Ammon's horn (tissue), 1 donor: ENCODE results near the gene CASKIN1.

Experiments
- DNase-seq: peaks from one replicate; pipeline ENCODE4 v3.0.0-alpha.2; 2016; ENCODE audit warnings: low spot score

Gene CASKIN1

DNA sequence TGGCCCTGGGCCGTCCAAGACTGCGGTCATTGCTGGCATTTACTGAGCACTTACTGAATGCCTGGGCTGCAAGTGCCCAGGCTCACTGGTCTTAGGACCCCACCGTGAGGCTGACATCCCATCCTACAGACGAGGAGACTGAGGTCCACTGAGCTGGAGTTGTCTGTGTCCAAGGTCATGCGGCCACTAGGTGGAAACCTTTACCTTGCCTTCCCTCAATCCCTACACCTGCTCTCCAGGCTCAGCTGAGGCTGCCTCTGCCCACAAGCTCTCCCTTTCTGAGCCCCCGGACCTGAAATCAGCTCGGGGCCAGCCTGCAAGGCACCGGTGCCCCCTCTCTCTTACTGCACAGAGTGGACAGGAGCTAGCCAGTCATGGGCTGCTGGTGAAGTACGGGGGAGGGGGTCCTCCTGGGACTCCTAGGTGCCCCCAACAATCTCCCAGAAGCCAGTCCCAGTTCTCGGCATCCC is 1.5 kb downstream of the CASKIN1 start:
- no peak for DNase-seq

DNA sequence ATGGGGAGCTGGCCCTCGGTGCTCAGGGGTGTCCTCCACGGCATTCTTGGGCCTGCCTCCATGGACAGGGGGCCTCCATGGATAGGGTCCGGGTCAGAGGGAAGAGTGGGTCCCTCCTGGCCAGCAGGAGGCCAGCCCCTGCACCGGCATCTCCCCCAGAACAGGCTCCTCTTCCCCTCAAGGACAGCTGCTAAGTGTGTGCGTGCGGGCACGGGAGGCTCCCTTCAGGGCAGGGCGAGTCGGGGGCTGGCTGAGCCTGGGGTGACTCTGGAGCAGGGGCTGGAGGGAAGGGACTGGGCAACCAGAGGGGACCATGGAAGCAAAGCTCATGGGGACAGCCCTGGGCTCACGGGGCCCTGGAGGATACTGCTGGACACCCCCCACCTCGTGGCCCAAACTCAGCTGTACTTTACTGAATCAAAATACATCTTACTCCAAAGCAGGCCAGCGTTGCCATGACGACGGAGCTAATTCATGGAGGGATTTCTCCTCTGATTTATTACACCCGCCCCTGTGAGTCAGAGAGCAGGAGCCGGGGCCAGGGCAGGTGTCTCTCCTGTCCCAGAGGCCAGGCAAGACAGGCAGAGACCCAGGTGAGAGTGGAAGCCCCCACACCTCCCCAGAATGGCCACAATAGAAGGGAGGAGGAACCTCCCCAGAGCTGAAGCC is 2.1 kb downstream of the CASKIN1 start:
- no peak for DNase-seq

DNA sequence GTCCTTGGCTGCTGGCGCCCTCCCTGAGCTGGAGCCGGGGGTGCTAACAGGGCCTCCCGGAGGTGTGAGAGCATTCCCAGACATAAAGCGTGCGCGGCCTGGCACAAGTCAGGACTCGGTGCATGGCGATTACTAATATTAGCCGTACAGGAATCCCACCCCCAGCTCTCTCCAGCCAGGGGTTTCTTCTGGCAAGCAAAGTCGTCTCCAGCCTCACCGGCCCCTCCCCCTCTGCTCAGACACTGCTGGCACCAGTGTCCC is 5.0 kb downstream of the CASKIN1 start:
- DNase-seq: no peak

DNA sequence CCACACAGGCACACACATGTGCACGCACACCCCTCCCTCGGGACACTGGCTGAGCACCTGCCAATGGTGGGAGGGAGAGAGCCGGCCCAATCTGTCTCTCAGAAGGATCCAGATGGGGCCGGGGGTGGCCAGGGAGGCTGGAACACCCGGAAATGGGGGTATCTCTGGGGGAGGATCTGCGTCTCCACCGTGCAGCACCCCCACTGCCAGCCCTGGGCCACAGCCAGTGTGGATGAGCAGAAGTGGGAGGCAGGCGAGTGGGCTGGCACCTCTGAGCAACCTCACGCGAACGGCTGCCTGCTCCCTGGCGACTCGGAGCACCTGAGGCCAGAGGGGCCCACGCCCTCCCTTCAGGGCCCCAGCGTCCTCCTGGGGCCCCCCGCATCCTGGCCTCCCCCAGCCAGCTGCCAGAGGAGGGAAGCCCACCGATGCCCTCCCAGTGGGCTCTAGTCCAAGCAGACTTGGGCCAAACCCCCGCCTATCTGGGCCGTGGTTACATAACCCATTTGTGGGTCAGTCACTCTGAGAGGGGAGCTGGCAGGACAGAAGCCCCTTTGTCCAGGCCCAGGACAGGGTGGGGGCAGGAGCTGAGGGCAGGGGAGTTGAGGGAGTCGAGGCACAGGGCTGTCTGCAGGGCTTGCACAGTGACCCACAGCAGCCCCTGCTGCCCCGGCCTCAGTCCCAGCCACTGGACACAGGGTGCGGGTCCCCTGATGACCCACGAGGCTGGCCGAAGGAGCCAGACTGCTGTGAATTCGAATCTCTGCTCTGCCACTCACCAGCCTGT is 5.6 kb downstream of the CASKIN1 start:
- peak; percentile 75 for DNase-seq

DNA sequence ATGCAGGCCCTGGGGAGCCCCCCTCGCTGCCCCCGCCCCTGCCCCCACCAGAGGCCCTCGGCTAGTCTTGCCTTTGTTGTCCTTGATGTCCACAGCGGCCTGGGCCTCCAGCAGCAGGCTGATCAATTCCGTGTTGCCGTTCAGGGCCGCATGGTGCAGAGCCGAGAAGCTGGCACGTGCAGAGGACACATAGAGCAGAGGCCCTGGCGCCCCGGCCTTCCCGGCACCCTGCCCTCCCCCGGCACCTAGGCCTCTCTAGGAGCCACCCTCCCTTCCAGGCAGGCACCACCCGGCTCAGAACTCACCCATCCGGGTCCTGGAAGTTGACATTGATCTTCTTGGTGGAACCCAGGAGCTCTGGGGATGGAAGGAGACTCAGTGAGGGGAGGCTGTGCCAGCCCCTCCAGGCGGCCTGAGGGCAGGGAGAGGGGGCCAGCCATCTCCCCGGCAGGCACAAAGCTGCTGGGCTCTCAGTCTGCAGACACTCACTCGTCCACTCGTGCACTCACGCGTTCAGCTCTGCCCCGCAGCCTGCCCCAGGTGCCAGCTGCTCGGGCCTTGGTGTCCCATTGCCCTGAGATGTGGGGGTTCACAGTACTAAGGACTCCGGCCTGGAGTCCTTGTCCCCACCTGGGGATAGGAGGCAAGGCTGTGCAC is 6.3 kb downstream of the CASKIN1 start:
- DNase-seq: no peak

DNA sequence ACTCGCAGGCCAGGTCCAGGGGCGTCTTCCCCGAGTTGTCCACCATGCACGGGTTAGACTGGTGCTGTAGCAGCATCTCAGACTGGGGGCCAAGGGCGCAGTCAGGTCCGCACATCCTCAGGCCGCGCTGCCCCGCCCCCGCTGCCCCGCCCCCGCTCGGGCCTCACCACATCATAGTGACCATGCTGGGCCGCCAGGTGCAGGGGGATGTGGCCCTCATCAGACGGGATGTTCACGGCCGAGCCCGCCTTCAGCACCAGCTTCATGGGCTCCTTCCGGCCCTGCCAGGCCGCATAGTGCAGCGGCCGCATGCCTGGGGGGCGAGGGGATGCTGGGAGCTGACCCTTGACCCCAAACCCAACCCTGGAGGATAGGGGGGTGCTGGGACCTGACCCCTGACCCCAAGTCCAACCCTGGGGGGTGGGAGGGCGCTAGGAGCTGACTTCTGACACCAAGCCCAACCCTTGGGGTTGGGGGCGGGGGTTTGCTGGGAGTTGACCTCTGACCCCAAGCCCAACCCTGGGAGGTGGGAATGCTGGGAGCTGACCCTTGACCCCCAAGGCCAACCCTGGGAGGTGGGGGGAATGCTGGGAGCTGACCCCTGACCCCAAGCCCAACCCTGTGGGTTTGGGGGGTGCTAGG is 7.0 kb downstream of the CASKIN1 start:
- no peak for DNase-seq

DNA sequence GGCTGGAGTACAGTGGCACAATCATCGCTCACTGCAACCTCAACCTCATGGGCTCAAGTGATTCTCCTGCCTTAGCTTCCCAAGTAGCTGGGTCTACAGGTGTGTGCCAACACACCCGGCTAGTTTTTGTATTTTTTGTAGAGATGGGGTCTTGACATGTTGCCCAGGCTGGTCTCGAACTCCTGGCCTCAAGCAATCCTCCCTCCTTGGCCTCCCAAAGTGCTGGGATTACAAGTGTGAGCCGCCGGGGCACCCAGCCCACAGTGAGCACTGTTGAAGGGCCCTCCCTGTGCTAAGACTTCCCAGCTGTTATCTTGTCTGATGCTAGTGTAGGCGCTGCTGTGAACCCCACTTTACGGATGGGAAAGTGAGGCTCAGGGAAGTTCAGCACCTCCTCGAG is 8.0 kb downstream of the CASKIN1 start:
- DNase-seq: no peak

DNA sequence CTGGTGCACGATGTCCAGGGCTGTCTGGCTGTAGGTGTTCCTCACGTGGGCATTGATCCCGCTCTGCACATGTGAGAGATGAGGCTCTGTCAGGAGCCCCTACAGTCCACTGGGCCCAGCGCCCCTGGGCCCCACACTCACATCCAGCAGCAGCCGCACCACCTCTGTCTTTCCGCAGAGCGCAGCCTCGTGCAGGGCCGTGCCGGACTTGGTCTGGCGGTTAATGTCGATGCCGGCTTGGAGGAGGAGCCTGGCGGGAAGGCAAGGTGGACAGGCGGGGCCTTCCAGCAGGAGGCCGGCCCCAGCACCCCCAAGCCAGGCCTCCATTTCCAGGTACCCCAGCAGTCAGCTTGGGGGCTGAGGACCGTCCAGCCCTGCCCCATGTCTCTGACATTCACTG is 9.2 kb downstream of the CASKIN1 start:
- DNase-seq: no peak

DNA sequence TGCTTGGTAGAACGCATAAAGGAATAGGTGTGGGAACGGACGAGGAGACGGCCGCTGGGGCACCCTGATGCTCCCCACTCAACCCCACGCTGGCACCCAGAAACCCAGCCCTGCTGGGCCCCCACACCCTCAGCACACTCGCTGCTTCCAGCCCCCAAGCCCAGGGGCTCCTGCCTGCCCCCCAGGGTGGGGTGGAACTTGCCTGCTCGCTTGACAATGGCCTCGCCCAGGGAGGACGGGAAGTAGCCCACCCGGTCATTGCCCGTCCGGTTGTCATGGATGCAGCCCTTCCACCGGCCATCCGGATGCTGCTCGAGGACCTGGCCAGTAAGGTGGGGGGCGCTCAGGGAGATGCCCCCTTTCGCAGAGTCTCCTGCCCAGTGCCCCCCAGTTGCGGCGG is 9.9 kb downstream of the CASKIN1 start:
- DNase-seq: no peak

DNA sequence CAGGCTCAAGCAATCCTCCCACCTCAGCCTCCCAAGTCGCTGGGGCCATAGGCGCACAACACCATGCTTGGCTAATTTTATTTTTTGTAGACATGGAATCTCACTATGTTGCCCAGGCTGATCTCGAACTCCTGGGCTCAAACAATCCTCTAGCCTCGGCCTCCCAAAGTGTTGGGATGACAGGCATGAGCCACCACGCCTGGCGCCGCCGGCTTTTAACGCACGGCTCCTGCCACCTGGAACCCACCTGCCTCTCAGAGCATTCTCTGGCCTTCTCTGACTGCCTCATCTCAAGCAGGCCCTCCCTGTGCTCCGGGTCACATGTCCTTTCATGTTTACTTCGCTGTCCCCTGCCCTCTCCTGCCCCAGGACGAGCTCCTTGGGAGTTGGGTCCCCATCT is 10.3 kb downstream of the CASKIN1 start:
- DNase-seq: no peak

DNA sequence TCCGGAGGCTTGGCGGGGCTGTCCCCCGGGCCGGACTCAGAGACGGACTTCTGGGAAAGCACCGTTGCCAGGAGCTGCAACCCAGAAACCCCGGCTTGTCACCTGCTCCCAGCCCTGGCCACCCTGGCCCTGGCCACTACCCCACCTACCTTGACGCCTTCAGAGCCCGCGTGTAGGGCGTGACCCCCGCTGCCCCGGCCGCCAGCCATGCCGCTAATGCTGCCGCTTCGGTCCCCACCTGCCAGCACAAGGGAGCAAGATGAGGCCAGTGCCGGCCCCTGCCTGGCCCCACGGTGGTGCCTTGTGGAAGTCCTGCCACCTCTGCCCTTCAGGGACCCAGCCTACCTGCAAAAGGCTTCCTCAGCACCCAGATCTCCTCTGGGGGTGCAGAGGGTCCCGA is 11.4 kb downstream of the CASKIN1 start:
- no peak for DNase-seq

DNA sequence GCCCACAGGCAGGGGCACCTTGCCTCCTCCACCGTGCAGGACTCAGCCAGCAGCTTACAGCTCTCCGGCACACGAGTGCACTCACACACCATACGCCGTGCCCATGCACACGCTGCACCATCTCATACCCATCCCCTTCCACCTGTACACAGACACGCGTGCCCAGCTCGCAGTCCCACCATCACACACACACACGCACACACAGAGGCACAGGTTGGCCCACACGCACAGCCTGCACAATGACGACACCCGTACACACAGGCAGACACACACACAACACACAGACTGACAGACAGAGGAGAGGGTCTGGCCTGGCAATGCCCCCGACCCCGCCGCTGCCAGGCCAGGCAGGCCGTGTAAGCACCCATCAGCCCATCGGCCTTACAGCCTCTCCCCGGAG is 12.1 kb downstream of the CASKIN1 start:
- no peak for DNase-seq

DNA sequence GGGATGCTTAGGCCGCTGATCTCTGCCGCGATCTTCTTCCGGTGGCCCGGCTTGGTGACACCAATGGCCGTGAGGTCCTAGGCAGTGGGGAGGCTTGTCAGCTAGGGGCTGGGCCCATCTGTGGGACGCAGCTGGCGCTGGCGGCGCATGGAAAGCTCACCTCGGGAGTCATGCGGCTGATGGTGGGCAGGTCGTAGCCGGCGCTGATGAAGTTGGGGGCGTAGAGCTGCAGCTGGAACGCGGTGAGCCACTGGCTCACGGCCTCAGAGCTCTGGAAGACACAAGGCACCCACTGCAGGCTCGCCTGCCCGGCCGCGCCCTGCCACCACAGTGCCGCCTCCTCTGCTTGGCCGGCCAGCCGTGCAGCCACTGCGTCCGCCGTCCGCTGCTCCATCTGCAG is 12.7 kb downstream of the CASKIN1 start:
- no peak for DNase-seq

DNA sequence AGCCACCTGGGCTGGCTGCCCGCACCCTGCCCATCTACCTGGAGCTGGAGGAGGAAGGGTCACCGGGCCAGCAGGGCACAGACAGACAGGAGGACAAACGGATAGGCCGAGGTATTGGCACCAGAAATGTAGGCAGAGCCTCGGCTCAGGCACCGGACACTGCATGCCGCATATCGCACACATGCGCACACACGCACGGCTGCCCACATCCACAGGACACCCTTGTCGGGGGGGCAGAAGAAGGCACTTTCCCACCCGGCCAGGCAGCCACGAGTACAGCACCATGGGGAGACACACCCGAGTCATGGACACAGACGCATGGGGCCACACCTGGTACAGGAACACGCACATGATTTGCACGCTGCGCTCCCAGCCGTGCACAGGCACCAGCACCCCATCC is 14.5 kb downstream of the CASKIN1 start:
- no peak for DNase-seq

DNA sequence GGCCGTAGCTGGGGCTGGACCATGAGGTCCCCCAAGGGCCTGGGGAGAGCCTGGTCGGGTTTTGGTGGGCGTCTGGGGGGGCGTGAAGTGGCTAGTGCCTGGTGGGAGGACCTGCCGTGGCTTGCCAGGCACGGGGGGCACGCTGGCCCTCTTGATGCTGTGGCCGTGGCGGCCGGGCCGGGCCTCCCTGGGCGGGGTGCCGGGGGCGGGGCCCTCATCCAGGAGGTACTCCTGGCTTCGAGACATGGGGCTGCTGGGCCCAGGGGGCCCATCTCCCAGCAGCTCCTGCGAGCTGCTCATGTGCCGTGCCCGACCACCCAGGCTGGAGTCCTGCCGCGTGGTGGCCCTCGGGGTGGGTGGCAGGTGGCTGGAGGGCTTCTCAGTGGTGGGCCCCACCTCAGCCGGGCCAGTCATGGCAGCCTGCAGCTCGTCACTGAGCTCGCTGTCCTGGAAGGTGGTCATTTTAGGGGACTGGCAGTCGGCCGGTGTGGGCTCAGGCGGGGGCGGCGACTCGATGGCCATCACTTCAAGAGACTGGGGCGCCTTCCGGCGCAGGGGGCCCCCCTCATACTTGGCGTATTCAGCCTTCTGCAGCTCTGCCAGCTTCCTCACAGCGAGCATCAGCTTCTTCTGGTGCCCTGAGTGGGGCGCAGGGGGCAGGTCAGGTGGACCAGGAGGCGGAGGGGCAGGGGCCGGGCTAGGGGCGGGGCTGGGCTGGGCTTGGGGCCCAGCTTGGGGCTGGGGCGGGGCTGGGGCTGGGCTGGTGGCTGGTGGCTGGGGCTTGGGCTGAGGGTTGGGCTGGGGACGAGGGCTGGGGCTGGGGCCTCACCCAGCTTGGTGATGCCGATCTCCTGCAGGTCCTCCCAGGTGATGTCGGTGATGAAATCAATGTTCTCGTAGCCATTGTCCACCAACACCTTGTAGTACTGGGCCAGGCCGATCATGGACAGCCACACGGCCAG is 15.2 kb downstream of the CASKIN1 start:
- DNase-seq: no peak

DNA sequence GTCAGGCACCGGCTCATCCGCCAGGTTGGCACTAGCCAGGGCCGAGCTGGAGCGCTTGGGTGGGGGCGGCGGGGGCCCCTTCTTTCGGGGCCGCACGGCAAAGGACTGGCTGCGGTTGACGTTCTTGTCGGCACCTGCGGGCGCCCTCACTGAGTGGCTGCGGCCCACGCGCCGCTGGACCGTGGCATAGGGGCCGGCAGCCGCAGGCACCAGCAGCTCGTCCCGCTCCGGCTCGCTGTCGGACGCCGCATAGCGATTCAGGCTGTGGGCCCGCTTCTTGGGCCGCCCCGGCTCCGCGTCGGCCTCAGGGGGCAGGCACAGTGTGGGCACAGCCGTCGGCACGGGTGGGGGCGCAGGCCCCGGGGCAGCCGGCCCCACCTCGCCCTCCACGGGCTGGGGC is 15.9 kb downstream of the CASKIN1 start:
- no peak for DNase-seq

DNA sequence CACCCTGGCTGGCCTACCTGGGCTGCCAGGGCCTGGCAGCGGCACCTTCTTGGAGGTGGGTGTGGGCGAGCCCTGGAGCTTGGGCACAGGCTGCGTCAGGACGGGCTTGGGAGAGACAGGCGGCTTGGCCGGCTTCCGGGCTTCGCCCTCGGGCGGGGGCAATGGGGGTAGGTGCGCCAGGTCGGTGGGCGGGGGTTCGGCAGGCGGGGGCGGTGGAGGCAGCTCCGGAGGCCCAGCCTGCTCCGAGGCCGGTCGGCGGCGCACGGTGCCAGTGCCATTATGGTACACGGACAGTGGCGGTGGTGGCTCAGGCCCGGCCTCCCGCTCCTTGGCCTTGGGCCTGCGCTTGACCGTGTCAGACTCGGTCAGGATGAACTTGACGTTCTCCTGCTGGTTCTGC is 16.8 kb downstream of the CASKIN1 start:
- no peak for DNase-seq

DNA sequence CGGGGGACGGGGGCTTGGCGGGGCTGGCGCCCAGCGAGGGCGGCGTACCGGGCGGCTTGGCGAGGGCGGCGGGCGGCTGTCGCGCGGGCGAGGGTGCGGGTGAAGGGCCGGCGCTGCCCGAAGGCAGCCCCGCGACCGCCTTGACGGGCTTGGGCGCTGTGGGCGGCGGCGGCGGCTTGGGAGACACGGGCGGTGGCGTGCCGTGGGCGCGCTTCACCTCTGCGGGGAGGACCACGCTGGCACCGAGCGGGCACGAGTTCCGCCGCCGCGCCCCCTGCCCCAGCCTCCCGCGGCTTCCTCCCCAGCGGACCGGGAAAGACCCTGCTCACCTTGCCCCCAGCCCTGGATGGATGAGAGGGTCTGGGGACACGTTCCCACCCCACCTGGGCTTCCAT is 17.3 kb downstream of the CASKIN1 start:
- DNase-seq: no peak

DNA sequence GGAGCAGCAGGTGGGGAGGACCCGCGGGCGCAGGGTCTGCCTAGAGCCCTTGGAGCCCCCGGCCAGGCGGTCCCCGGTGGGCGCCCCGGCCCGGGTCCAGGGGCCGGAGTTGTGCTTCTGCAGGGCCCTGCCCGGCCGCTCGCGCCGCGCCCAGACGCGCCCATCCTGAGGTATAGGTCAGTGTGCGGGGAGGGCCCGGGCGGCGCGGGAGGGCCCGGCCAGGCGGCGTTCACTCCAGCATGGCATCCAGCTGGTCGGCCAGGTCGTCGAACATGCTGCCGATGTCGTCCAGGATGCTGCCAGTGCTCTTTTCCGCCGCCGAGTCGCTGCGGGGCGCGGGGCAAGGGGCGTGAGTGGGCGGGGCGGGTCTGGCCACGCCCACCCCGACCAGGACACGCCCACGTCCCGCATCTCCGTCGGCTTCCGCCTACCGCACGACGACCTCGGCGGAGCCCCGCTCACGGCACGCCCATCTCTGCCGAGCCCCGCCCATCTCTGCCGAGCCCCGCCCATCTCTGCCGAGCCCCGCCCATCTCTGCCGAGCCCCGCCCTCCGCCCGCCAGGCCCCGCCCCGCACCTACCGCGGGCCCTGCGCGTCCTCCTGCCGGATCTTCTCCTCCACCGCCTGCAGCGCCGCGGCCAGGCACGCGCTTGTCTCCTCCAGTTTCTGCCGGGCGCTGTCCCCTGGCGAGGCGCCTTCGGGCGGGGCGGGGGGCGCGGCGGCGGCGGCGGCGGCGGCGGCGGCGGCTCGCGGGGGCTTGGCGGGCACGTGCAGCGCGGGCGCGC is 17.9 kb downstream of the CASKIN1 start:
- no peak for DNase-seq

DNA sequence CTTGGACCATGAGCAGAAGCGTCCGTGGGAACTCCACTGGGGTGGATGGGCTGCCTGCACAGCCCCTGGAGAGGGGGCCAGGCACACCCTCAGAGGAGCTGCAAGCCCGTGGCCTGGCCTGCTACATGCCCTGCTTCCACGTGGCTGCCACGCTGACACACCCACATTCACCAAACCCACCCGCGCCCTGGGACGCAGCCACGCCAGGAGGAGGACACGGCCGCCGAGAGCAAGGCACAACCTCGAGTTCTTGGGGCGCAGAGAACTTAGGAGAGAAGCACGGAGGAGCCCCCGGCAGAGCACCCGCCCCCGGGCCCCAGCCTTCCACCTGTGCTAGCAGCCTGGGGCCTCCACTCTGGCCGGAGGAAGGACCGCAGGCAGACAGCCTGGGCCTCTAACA is 18.8 kb downstream of the CASKIN1 start:
- DNase-seq: no peak

DNA sequence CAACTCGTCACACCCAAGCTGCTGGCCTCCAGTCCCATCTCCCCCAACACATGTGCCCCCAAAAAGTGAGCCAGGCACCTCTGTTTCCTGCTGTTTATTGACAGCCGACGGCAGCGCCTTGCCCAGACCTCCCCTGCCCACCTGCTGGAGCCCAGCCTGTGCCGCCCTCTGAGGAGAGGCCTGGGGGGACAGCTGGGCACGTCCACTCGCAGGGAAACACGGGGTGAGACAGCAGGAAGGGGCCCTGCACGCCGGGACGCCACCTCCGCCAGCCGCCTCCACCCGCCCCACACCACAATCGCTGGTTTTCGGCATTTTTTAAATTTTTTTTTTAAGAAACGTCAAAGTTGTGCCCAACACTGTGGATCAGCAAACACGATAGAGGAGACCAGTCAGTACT is 19.3 kb downstream of the CASKIN1 start:
- DNase-seq: no peak
